D721Med (cell line): Measurements from ENCODE around the gene DAB1.
"Not testable (repeated sequence)": the region's sequence is repeated elsewhere in the genome, so short reads cannot be mapped to it uniquely, and the experiment has no call there.

Source experiments
- DNase-seq: peaks from one replicate; pipeline ENCODE4 v3.0.0; 2011; ENCODE audit warnings: low spot score; ENCODE audit not compliant: insufficient read length
- FAIRE-seq: peaks from 2 replicates; lab custom pipeline; 2011; peaks lifted over from hg19 to GRCh38; lab: Jason Lieb, UNC
- CTCF ChIP-seq: IDR thresholded peaks from 2 replicates; pipeline ENCODE4 v1.5.1; 2012; ENCODE audit warnings: mild to moderate bottlenecking, control low read depth; ENCODE audit not compliant: insufficient read depth; ENCODE audit errors: missing control alignments

DAB1 gene

GRCh38 chr1:57088653-57089052 is 335.2 kb downstream of the DAB1 start:
- TF ChIP-seq CTCF = no peak
- DNase-seq (no peak), FAIRE-seq (no peak)

GRCh38 chr1:57087660-57088059 is 336.2 kb downstream of the DAB1 start:
- not testable (repeated sequence) for FAIRE-seq, DNase-seq

GRCh38 chr1:57086154-57086553 is 337.7 kb downstream of the DAB1 start:
- FAIRE-seq = no peak

GRCh38 chr1:57084701-57085100 is 339.2 kb downstream of the DAB1 start:
- DNase-seq (no peak), FAIRE-seq (no peak)
- TF ChIP-seq CTCF = no peak

More at GRCh38 chr1:57086154-57086553, 337.7 kb downstream of the DAB1 start:
- no peak for TF ChIP-seq CTCF
- no peak for DNase-seq

GRCh38 chr1:57082711-57083439 is 341.0 kb downstream of the DAB1 start:
- FAIRE-seq = no peak

GRCh38 chr1:57079454-57080157 is 344.3 kb downstream of the DAB1 start:
- peak; percentile 34 for TF ChIP-seq CTCF
- FAIRE-seq (no peak), DNase-seq (no peak)

More at GRCh38 chr1:57082711-57083439, 341.0 kb downstream of the DAB1 start:
- no peak for TF ChIP-seq CTCF
- no peak for DNase-seq

GRCh38 chr1:57072401-57073110 is 351.3 kb downstream of the DAB1 start:
- no peak for FAIRE-seq
- DNase-seq = no peak
- no peak for TF ChIP-seq CTCF
